RKO (cell line): ENCODE results near the gene ANKRD31.

Source experiments
- DNase-seq: peaks from one replicate; pipeline ENCODE4 v3.0.0-alpha.2; 2016; ENCODE audit warnings: low spot score

ANKRD31 gene

DNA sequence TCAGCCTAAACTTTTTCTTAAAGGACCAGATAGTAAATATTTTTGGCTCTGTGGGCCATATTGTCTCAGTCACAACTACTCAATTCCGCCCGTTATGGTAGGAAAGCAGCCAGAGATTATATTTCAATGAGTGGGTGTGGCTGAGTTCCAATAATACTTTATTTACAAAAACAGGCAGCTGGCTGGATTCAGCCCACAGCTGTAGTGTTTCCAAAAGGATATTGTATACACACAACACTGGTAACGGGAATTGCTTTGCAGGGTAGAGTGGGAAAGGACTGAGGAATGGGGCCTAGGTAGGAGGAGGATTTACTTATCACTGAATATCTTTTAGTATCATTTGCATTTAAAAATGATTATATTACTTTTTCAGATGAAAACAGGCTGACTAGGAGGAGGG is 205.3 kb downstream of the ANKRD31 start:
- DNase-seq: no peak

DNA sequence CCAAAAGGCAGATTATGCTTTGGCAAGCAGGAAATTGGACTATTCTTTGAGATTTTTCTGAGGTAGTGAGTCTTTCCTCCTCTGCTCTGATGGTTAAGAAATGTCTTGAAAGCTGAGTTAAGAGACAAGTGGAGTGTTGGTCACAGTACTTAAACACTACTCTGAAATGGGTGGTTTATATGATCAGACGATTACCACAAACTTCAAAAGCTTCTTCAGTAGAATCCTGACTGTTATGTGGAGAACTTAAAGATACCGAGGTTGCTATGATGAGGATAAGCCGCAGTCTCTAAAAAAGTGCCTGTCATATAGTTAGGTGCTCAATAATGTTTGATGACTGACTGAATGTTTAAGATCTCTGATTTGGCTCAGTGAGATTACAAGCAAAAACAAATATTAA is 208.6 kb downstream of the ANKRD31 start:
- DNase-seq: no peak

GRCh38 chr5:75023368-75024159 is 213.1 kb downstream of the ANKRD31 start:
- DNase-seq: no peak

DNA sequence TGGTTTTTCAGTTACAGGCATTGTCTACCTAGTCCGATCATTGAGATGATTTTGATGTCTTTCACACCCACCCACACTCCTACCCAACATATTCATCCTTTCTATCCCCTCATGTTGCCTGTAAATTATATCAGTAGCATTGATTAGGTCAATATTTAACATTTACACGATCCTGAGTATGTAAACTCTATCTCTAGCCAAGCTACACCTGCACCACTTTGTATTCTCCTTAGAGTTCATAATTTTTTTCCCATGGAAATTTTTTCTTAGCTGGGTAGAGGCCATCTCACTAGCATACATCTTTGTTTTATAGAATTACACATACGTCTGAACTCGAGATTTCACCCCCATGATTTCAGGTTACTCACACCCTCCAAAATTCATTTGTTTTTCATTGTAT is 214.9 kb downstream of the ANKRD31 start:
- no peak for DNase-seq

DNA sequence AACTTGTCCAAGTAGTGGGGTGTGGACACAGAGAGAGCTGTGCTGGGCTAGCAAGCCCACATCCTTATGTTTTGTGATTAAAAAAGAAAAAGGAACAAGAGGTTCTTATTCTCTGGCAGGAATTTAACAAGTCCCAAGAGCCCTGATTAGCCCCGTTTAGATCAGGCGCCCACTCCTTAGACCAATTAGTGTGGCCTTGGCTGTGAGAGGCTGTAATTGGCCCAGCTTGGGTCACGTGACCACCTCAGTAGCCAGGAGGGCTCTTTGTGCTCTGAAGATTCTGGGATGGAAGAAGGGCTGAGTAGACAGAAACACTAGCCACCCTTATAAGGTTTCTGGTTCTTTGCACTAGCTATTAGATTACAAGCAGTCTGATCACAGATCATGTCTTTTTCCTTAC is 215.5 kb downstream of the ANKRD31 start:
- no peak for DNase-seq

DNA sequence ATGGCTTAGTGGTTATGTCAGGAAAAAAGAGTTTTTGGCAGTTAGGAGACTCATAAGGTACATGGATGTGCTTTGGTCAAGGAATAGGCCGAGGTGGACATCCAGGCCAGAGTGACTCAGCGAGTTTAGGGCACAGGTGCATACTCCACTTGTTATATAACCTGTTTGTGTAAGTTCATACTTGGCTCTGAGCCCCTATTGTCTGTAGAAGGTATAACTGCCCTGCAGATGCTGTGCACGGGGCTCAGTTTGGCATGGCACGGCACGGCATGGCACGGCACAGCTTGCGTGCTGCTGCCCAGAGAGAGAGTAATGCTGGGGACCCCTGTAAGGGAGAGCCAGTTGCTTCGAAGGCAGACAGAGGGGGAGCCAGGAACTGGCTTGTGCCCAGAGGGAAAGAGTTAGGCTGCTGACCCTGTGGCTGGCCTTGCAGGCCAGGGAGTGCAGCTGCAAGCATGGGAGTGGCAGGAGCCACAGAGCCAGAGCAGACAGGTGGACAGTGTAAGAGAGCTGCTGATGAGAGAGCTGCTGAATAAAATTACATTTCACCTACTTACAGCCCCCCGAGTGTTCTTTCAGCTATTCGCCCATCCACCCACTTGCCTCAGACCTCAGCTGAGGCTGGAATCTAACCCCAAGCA is 216.5 kb downstream of the ANKRD31 start:
- no peak for DNase-seq

DNA sequence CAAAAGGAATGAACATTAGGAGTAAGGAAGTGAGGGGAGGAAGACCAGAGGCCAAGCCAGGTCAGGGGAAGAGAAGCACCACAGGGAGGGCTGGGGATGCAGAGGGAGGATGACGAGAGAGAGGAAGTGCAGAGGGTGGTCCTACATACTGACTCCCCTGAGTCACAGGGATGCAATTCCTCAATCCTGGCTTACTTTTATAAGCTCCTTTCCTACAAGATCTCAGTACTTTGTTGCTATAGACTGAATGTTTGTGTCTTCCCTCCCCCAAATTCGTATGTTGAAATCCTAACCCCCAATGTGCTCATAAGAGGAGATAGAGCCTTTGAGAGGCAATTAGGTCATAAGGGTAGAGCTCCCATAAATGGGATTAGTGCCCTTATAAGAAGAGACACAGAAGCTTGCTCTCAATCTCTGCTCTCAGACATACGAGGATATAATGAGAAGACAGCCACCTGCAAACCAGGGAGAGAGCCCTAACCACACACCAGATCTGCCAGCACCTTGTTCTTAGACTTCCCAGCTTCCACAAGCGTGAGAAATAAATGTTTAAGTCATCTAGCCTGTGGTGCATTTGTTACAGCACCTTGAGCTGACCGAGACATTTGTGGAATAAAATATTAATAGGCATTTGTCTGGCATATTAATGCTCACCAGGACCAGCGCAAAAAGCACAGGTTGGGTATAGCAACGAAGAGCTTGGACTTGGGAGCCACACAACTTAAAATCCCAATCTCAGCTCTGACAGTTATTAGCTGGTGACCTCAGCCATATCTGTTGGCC is 217.7 kb downstream of the ANKRD31 start:
- DNase-seq: no peak
